ENCODE data around the gene SPG7. TPM values are rescaled to one million over a fixed set of nuclear protein-coding genes. Genes with fewer than 3 reads are reported as not detected.

SPG7 gene
- polyA plus RNA-seq, 1 experiment: 50.1 TPM

DNA sequence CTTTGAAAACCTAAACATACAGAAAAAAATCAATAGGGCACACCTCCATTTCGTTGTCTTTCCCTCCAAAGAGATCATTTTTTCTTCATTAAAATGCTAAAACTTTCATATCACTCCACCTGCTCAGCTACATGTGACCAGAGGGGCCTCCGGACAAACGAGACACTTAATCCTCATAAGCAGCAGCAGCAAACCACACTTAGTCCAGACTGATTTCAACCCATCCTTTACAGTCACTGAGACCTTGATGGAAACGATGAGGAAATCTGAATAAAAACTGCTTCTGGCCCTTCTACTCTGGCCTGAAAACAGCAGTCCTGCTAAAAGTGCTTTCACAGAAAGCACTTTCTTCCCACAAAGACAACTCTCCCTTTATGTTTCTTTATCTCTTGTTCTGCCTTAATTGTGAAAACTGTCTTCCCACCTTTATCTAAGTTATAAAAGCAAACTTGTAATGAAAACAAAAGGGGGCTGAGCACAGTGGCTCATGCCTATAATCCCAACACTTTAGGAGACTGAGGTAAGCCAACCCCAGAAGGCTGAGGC is 22.4 kb upstream of the SPG7 start:
- H3K9me3 ChIP-seq (ENCODE audit: control insufficient read depth, insufficient read depth, low read length): no peaks in the 10 kb centered on the region
- TF ChIP-seq, protein P1, sequence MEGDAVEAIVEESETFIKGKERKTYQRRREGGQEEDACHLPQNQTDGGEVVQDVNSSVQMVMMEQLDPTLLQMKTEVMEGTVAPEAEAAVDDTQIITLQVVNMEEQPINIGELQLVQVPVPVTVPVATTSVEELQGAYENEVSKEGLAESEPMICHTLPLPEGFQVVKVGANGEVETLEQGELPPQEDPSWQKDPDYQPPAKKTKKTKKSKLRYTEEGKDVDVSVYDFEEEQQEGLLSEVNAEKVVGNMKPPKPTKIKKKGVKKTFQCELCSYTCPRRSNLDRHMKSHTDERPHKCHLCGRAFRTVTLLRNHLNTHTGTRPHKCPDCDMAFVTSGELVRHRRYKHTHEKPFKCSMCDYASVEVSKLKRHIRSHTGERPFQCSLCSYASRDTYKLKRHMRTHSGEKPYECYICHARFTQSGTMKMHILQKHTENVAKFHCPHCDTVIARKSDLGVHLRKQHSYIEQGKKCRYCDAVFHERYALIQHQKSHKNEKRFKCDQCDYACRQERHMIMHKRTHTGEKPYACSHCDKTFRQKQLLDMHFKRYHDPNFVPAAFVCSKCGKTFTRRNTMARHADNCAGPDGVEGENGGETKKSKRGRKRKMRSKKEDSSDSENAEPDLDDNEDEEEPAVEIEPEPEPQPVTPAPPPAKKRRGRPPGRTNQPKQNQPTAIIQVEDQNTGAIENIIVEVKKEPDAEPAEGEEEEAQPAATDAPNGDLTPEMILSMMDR (IDR thresholded peaks at IDR 0.05; ENCODE audit: low read depth, low read length): no peak
- no peaks in the 10 kb centered on the region for H3K27me3 ChIP-seq (ENCODE audit: control insufficient read depth, insufficient read depth, low read length)
- no peak overlapping the region for H3K4me3 ChIP-seq (ENCODE audit: low read depth, low read length)
- no peak overlapping the region for H3K27ac ChIP-seq (ENCODE audit: low read depth, low read length)
- no peak for DNase-seq (ENCODE audit: low read depth, low spot score)
- ChIA-PET POLR2A (interaction anchor here (0.9 kb wide), 1 partner anchor 12 kb away, joined by 6 read pairs; no protein-coding TSS in a partner anchor), CTCF (no interaction called here)

DNA sequence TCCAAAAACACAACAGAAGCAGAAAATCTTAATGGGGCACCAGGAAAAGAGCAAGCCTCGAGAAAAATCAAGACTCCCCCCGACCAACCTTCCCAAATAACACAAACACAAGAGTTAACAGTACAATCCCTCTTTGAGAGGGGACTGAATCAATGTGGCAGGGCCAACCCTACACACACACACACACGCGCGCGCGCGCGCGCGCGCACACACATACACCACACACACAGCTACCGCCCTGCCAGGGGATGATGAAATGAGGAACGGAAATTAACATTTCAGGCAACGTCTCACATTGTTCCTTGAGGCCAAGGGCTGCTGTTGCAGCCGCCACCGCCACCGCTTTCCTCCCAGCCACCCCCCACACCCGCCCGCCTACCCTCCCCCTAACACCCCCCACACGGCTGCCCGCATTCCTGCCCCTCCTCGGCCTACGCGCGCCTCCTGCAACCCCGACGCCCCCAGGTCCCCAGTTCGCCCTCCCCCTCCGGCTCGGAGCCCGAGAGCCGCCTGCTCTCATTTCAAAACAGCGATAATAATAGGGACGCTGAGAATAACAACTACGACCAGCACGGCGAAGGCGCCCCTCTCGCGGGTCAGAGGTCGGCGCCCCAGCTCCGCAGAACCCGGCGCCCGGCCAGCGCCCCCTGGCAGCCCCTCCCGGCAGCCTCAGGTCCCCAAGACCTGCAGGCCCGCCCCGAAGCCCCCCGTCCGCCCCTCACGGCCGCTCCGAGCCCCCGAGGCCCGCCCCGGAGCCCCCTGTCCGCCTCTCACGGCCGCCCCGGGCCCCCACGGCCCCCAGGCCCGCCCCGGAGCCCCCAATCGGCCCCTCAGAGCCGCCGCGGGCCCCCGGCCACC is 18.9 kb upstream of the SPG7 start:
- Histone ChIP-seq H3K27me3 (ENCODE audit: control insufficient read depth, insufficient read depth, low read length) (no peaks in the 10 kb centered on the region), H3K27ac (ENCODE audit: low read depth, low read length) (peak overlapping the region; percentile 87), H3K9me3 (ENCODE audit: control insufficient read depth, insufficient read depth, low read length) (no peaks in the 10 kb centered on the region), H3K4me3 (ENCODE audit: low read depth, low read length) (peak overlapping the region; percentile 69)
- DNase-seq (ENCODE audit: low read depth, low spot score): peak; percentile 85
- TF ChIP-seq, protein P1 (IDR thresholded peaks at IDR 0.05; ENCODE audit: low read depth, low read length): peak; percentile 25
- CTCF ChIA-PET: interaction anchor here (0.7 kb wide), 1 partner anchor 79 kb away, joined by 4 read pairs; no protein-coding TSS in a partner anchor
- POLR2A ChIA-PET: interaction anchor here (0.6 to 1.2 kb wide), 5 partner anchors 19 to 176 kb away, joined by 3 to 4 read pairs (median 3); partner anchors contain the start of gene SPG7

DNA sequence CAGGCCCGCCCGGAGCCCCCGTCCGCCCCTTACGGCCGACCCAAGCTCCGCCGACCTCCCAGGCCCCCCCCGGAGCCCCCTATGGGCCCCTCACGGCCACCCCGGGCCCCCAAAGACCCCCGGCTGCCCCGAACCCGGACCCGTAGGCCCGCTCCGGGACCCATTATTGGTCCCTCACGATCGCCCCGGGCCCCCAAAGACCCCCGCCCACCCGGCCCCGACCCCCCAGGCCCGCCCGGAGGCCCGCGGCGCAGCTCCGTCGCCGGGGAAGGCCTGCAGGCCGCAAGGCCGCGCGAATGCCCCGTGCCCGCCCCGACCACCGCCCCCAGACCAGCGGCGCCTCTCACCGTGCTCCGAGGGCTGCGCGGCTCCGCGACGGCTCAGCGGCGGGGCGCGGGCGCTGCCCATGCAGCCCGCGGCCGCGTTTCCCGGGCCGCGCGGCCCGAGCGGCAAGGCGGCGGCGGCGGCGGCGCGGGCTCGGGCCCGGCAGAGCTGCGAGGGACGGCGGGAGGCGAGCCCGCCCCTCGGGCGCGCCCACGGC is 18.2 kb upstream of the SPG7 start:
- Histone ChIP-seq H3K27ac (ENCODE audit: low read depth, low read length) (no peak overlapping the region), H3K9me3 (ENCODE audit: control insufficient read depth, insufficient read depth, low read length) (no peaks in the 10 kb centered on the region), H3K4me3 (ENCODE audit: low read depth, low read length) (peak overlapping the region; percentile 69), H3K27me3 (ENCODE audit: control insufficient read depth, insufficient read depth, low read length) (no peaks in the 10 kb centered on the region)
- TF ChIP-seq, protein P1 (IDR thresholded peaks at IDR 0.05; ENCODE audit: low read depth, low read length): no peak
- no peak for DNase-seq (ENCODE audit: low read depth, low spot score)
- ChIA-PET CTCF (no interaction called here), POLR2A (interaction anchor here (0.6 to 1.2 kb wide), 2 partner anchors 79 to 176 kb away, joined by 3 read pairs; no protein-coding TSS in a partner anchor)

DNA sequence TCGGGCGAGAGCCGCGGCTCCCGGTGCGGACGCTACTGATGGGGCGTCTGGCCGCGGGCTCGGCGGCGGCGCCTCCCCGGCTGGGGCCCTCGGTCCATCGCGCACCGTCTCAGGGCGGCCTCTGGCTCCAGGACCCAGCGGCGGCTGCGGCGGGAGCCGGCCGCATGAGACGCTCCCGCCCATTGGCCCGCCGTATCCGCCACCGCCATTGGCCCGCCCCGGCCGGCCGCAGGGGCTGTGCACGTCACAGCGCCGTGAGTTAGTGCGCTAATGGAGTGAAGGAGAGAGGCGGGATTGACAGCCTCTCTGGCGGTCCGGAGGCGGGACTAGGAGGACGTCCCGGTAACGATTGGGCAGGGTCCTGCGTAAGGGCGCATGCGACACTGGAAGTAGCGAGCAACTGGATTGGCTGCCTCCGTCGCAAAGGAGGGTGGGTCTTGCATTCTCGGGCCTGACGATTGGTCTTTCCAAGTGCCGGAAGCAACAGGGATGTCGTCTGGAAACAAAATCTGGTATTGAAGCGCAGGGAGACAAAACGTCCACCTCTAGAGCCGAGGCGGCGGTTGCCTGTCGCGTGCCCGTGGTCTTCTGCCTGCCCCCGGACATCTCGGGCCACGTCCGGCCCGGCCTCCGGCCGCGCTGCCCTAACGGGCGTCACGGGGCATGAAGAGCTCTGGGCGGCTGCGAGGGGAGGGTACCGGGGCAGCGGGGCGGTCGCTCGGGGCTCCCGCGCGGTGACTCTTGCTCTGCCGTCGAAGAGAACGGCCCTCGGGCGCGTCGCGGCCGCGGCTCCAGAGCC is 17.6 kb upstream of the SPG7 start, which contains the start of gene ANKRD11:
Gene ANKRD11 (minus strand): TSS at position 123 of the 799 bp plus-strand sequence. CDS start 173,542 bp downstream, outside the sequence.
- H3K4me3 ChIP-seq (ENCODE audit: low read depth, low read length): peak within 1 kb of the TSS; percentile 83
- H3K9me3 ChIP-seq (ENCODE audit: control insufficient read depth, insufficient read depth, low read length): no peaks in the 10 kb centered on the region
- no peaks in the 10 kb centered on the region for H3K27me3 ChIP-seq (ENCODE audit: control insufficient read depth, insufficient read depth, low read length)
- POLR2A ChIA-PET: interaction anchor here (0.6 to 1.6 kb wide), 2 partner anchors 17 to 29 kb away, joined by 5 to 7 read pairs; partner anchors contain the start of gene SPG7
- TF ChIP-seq, protein P1 (IDR thresholded peaks at IDR 0.05; ENCODE audit: low read depth, low read length): no peak
- peak; percentile 99 for DNase-seq (ENCODE audit: low read depth, low spot score)
- H3K27ac ChIP-seq (ENCODE audit: low read depth, low read length): peak within 1 kb of the TSS; percentile 87
- CTCF ChIA-PET: no interaction called here
